Urothelium cell line (cell line): ENCODE data around the gene XRN1.
"Not testable (repeated sequence)": the region's sequence is repeated elsewhere in the genome, so short reads cannot be mapped to it uniquely, and the experiment has no call there.

Experiments used
- DNase-seq: peaks from one replicate; pipeline ENCODE4 v3.0.0; 2011; ENCODE audit warnings: low spot score, mixed read lengths
- FAIRE-seq: peaks from 2 replicates; lab custom pipeline; 2011; peaks lifted over from hg19 to GRCh38; lab: Jason Lieb, UNC

The XRN1 gene

DNA sequence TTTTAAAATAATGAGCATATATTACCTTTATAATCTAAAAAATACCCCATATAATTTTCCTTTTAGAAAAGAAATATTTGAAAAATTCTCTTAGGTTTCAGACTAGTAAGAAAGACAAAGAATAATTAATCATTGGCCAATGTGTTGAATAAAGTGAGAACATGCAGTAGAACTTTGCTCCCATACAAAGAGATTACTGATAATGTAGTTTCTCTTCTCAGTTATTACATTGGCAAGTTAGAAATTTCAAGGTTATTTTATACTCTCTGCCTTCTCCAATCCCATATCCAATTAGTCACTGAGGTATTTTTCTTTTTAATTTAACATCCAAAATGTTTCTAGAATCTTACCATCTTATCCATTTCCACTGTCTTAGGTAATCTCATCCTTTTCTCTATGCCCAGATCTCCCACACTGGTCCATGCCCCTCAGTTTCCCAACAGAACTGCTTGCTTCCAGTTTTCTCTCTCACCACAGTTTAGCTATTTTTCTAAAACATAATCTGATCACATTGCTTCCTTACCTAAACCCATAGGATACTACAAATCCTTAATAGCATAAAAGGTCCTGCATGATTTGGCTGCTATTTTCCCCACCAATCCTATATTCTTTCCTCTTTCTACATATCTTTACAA lies 10.8 kb downstream of the XRN1 start:
- DNase-seq (no peak), FAIRE-seq (no peak)

GRCh38 chr3:142434503-142434902 lies 13.3 kb downstream of the XRN1 start:
- no peak for FAIRE-seq
- no peak for DNase-seq

DNA sequence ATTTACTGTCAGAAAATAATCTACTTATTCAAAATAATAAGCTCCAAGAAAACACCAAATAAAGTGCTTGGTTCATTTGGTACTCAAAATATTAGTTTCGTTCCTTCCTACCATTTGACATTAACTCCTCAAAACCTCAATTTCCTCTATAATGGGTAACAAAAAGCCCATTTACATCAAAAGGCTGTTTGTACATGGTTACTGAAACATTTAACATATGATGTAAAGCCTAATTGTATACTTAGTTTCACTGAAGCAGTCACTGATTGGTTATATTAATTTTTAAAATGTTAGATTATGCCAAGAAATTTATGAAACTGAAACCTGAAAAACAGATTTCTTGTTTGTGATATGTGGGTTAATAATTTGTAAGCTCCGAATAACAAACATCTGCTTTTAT lies 14.7 kb downstream of the XRN1 start:
- FAIRE-seq (no peak), DNase-seq (no peak)

GRCh38 chr3:142429582-142429981 lies 18.3 kb downstream of the XRN1 start:
- no peak for DNase-seq
- no peak for FAIRE-seq

GRCh38 chr3:142424754-142425153 lies 23.1 kb downstream of the XRN1 start:
- DNase-seq, result no peak
- FAIRE-seq, result no peak

DNA sequence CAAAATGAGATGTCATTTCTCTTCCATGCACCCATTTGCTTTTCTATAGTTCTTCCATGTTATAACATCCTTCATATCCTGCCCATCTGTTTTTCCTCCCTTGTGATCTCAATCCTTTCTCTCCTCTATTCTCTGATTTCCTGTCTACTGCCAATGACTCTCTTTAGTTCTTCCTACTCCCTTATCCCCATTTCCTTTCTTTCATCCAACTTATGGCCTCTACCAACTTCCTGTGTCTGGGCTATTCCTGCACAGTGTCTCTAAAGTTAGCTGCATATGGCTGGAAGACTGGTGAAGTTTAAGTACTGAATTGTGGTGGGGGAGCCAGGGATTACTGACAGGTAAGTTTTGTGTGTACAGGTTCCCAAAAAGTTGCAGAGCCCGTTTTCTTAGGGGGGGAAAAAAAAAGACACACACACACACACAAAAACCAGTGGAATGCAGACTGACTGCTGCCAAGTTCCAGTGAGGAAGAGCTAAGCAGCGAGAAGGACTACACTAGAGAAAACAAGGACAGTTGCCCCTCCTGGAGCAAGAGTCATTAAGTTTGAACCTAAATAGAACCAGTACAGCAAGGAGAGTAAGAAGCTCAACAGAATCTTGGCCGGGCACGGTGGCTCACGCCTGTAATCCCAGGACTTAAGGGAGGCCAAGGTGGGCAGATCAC lies 28.8 kb downstream of the XRN1 start:
- no peak for DNase-seq
- FAIRE-seq, result no peak

DNA sequence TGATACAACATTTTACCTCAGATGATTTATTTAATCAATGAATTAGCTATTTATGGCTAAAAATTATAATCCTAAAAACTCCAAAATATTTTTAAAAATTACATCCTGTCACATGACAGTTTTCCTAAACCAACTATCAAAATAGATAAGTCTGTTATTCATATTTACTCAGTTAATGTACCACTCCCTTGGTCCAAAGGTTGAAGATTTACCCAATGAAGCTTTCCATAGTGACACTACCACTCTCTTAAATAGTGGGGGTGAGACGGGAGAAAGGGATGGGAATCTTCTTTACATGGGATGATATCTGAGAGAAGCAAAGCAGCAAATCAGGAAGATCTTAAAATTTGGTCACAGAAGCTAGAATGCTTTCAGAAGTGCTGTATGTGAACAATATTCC lies 30.5 kb downstream of the XRN1 start:
- FAIRE-seq (no peak), DNase-seq (no peak)

GRCh38 chr3:142400537-142400936 lies 47.3 kb downstream of the XRN1 start:
- DNase-seq, FAIRE-seq: not testable (repeated sequence)

- FAIRE-seq (no peak), DNase-seq (no peak)
Observed at GRCh38 chr3:142394921-142395622, 52.8 kb downstream of the XRN1 start.

DNA sequence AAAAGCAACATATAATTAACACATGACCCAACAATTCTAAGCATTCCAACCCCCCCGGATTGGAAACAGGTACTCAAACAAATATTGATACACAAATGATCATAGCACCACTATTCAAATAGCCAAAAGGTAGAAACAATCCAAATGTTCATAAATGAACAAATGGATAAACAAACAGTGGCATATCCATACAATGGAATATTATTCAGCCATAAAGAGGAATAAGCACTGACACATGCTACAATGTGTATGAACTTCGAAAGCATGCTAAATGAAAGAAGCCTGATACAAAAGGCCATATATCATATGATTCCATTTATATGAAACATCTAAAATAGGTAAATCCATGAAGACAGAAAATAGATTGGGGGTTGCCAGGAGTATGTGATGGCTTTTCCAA lies 62.8 kb downstream of the XRN1 start:
- FAIRE-seq, result no peak

DNA sequence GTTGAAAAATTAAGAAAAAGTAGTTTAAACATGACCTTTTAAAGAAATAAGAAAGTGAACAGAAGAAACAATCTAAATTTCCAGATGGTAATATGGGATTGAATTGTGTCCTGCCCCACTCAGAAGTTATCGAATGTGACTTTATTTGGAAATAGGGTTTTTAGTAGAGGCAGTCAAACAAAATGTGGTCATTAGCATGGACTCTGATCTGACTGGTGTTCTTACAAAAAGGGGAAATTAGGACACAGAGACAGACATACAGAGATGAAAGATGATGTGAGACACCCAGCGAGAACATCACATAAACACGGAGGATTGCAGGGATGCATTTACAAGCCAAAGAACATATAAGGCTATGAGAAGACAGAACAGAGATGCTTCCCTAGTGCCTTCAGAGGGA lies 73.2 kb downstream of the XRN1 start:
- FAIRE-seq (no peak), DNase-seq (no peak)

More for the DNA sequence above, 62.8 kb downstream of the XRN1 start:
- no peak for DNase-seq

GRCh38 chr3:142369576-142369975 lies 78.3 kb downstream of the XRN1 start:
- FAIRE-seq, DNase-seq: not testable (repeated sequence)

- FAIRE-seq, result no peak
- DNase-seq, result peak; percentile 2
Observed at GRCh38 chr3:142366434-142366833, 81.4 kb downstream of the XRN1 start.

- DNase-seq (no peak), FAIRE-seq (no peak)
Observed at GRCh38 chr3:142363936-142364467, 83.8 kb downstream of the XRN1 start.

DNA sequence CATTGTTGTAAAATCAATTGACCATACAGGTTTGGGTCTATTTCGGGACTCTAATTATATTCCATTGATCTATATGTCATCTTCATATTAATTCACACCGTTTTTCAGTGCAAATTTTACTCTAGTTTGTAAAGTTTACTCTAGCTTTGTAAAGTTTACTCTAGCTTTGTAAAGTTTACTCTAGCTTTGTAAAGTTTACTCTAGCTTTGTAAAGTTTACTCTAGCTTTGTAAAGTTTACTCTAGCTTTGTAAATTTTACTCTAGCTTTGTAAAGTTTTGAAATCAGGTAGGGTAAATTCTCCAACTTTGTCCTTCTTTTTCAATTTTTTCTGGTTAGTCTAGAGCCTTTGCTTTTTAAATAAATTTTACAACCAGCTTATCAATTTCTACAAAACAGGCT lies 84.4 kb downstream of the XRN1 start:
- FAIRE-seq, DNase-seq: not testable (repeated sequence)

- DNase-seq (no peak), FAIRE-seq (no peak)
Observed at GRCh38 chr3:142359367-142359766, 88.5 kb downstream of the XRN1 start.

- DNase-seq (no peak), FAIRE-seq (no peak)
Observed at GRCh38 chr3:142356818-142357217, 91.0 kb downstream of the XRN1 start.

- no peak for DNase-seq
- FAIRE-seq, result no peak
Observed at GRCh38 chr3:142355692-142356091, 92.1 kb downstream of the XRN1 start.

DNA sequence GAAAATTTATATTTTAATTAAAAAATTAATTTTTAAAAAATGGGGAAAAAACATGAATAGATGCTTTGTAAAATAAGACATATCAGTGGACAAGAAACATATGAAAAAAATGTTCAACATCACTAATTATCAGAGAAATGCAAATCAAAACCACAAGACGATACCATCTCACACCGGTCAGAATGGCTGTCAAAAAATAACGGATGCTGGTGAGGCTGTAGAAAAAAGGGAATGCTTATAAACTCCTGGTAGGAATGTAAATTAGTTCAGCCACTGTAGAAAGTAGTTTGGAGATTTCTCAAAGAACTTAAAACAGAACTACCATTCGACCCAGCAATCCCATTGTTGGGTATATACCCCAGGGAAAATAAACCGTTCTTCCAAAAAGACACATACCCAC lies 93.8 kb downstream of the XRN1 start:
- no peak for DNase-seq
- no peak for FAIRE-seq

- FAIRE-seq (no peak), DNase-seq (no peak)
Observed at GRCh38 chr3:142353571-142353970, 94.3 kb downstream of the XRN1 start.

DNA sequence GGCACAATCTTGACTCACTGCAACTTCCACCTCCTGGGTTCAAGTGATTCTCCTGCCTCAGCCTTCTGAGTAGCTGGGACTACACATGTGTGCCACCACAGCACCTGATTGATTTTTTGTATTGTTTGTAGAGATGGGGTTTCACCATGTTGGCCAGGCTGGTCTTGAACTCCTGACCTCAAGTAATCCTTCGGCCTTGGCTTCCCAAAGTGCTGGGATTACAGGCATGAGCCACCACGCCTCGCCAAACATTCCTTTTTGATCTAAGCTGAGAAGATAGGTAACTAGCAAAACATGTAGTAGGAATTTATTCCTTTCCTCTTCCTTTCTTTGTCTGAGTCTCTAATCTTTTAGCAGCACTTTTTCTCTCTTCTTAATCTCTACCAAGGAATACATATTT lies 95.1 kb downstream of the XRN1 start:
- not testable (repeated sequence) for FAIRE-seq, DNase-seq

DNA sequence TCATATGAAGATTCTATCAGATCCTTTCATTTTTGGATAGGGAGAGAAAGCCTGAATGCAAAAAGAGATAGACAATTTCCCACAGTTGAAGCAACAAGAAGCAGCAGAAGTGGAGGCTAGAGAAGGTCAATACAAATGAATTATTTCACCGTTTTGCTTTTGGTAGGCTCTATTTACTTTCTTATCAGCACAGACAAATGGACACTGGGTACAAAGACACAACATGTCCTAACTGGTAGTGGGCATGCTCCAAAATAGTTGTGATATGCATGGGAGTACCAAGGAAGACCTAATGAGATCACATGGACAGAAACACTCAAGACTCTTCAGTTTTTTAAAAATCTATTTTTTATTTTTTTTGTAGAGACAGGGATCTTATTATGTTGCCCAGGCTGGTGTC lies 99.4 kb downstream of the XRN1 start:
- DNase-seq, result no peak
- no peak for FAIRE-seq
